CD4-positive, alpha-beta T cell treated with Interleukin-10 for 1 hour (primary cell): ENCODE data around the gene PARD3B.

ENCODE experiments used
- DNase-seq: peaks from one replicate; pipeline ENCODE4 v3.0.0-alpha.2; 2020

Gene PARD3B

DNA sequence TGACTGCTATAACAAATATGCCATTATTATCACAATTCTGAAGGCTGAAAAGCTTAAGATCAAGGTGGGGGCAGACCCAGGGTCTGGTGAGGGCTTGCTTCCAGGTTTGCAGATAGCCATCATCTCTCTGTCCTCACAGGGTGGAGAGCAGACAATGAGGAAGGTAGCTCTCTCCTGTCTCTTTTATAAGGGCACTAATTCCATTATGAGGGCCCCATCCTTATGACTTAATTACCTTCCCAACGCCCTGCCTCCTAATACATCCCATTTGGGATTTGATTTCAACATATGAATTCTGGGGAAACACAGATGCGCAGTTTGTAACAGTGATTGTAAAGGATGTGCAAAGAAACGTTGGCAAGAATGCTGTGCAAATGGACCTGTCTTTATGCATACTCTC is 44.8 kb downstream of the PARD3B start:
- no peak for DNase-seq

DNA sequence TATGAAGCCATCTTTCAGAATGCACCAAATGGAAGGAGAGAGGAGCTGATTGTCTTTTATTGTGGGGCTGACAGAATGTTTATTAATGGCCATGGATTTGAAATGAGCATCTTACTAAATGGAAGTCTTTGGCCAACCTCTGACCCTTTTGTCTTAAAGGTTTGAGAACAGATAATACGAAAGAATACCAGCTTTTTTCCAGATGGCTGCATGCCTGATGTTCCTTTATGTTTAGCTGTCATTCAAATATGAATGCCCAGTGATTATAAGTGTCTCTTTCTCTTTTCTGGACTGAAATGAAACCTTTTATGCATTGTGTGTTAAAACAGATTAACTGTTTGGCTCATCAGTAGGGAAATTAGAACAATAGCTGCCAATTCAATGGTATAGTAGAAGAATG is 46.0 kb downstream of the PARD3B start:
- no peak for DNase-seq

GRCh38 chr2:204604061-204604460 is 58.8 kb downstream of the PARD3B start:
- no peak for DNase-seq

DNA sequence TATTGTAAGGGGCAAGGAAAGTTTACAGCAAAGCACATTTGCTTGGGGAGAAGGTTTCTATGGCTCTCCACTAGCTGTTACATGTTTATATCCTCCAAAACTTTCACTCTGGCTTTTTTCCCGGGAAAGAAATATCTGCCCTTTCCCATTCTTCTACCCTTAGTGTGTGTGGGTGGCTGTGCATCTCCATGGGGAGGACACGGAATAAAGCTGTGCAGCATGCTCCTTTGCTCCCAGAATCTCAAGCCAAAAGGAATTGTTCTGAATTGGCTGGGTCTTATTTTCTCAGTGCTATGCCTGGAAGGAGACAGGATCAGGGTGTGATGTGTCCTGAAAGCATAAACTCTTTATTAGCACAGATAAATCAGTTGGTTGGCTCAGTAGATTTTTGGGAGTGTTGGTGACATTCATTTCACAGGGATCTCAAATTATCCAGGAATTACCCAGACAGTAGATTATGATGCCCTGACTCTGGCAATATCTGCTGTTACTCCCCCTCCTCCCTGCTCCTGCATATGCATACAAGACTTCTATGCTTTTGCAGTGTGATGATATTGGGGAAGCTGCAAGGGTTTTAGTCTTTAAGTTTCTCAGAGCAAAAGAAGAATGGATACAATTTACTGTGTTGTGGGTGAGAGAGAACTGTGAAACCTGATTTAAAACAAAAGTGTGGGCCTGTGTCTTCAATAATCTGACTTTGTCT is 63.1 kb downstream of the PARD3B start:
- DNase-seq: no peak

DNA sequence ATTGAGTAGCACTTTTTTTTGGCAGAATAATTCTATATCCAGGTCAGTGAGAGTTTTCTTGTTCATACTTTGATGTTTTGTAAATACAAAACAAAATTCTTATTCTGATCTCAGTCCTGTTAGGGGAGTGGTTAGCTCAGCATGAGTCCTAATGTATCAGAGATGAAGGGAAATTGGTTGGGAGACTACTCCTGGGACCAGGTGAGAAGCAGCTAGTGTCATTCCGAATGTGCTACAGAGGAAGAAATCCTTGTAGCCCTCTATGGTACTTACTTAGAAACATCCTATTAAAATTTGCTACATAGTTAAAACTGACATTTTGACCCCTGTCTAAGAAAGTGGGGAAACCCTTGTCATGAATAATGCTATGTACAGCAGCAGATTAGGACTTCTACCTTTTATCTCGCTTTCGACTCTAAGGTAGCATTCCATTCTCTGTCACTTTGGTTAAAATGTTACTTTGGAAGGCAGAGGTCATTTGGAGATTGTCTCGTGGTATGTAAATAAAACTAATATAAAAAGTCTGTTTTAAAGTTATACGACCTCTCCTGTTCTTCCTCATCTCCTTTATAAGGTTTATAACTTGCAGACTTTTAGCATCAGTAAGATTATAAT is 65.8 kb downstream of the PARD3B start:
- no peak for DNase-seq

GRCh38 chr2:204611764-204612163 is 66.5 kb downstream of the PARD3B start:
- no peak for DNase-seq

- no peak for DNase-seq
Observed at GRCh38 chr2:204613635-204614034, 68.4 kb downstream of the PARD3B start.

- no peak for DNase-seq
Observed at GRCh38 chr2:204615456-204615855, 70.2 kb downstream of the PARD3B start.

DNA sequence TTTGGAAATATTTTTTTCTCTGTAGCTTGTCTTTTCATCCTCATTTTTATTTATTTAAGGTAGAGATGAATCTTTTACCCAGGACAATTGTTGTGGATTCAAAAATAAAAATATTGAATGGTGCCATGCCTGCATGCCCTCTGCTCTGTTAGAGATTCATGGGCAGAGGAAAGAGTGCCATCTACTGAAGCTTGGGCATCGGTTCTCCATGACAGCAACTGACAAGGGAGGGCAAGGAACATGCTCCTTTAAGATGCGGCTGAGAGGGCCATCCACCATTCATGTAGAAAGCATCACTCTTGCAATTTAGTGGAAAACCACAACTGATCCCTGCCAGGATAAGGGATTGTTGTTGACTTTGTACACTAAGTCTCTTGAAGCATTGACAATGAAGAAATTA is 79.9 kb downstream of the PARD3B start:
- DNase-seq: no peak

DNA sequence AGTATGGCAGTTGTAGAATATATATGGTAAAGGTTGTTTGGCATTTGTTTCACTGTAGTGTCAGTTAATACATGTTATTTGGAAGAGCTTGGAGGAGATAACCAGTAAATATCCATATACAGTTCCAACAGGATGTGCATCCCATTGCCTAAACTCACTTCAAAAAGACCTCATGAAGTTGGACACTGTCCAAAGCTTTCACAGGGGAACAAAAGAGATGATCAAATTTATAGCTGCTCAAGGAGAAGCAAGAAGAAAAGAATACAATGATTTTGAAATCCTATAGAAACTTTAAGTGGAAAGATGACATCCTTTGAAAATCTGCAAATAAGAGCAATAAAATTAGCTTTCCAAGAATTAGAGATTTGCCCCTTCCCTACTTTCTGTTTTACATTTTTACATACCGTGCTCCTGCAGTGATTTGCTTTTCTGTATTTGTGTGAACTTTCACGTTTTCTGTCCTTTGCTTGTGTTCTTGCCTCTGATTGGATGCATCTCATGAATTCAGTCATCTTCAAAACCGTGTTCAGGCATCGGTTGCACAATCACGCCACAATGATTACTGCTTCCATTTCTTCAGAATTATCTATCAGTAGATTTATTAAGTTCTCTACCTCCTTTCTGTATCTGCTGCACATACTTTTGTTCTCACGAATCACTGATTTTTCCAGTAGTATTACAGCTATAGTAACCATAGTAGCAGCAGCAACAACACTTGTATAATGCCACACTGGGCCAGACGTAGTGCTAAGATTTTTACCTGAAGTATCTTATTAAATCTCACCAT is 83.8 kb downstream of the PARD3B start:
- DNase-seq: no peak

DNA sequence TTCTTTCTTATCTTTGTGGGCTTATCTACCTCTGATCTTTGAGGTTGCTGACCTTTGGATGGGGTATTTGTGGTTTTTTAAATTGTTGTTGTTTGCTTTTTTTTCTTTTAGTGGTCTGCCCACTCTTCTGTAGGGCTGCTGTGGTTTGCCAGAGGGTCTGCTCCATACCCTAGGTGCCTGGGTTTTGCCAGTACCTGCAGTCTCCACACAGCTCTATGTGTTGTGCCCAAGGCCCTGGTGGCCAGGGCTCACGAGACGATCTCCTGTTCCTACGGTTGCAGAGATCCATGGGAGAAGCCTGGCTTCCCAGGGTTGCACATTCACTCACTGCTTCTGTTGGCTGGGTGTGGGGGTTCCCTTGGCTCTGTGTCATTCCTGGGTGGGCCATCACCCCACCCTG is 87.1 kb downstream of the PARD3B start:
- no peak for DNase-seq

GRCh38 chr2:204634564-204634963 is 89.3 kb downstream of the PARD3B start:
- DNase-seq: no peak

DNA sequence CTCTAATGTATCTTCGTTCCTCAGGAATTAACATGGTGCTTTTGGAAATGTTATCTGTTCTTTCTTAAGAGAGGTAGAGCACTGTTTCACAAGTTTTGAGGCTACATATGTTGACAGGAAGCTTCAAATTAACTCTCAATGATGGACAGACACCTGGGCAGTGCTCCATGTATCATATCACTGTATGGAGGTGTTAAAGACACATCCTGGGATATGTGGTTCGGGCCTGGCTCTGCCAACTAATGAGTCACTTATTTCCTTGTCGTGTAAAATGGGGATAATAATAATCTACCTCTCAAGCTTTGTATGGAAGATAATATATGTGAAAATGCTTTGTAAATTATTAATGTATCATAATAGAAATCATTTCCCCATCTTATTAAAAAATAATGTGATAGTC is 90.2 kb downstream of the PARD3B start:
- no peak for DNase-seq

GRCh38 chr2:204638471-204639194 is 93.4 kb downstream of the PARD3B start:
- DNase-seq: no peak

GRCh38 chr2:204643326-204643725 is 98.1 kb downstream of the PARD3B start:
- no peak for DNase-seq

DNA sequence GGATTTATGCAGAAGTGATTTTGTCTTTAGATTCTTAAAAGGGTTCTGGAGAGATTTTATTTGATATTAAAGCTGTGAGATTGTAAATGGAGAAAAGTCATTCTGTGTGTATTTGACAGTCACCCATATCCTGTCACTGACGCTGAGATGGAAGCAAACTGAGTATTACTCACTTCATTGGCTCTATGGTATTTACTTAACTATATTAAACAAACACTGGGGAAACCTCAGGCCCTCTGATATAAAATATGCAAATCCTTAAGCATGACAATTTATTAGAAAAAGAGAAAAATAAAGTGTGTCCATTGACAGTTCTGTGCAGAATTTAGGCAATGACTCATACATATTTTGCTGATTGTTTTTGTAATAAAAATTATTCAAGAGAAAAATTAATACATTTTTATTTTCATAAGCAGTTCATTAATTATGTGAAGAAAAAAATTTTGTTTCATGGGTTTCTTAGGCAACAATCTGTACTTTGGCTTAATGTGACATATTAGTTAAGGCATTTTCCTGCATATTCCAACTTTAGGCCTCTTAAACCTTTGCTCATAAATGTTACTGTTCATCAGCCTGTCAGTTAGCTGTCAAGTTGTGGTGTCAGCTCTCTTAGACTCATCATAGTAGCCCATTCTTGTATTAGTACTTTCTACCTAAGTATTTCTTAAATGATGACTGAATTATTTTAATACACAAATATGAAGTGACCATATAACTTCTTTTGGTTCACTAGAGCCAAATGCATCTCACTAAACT is 99.9 kb downstream of the PARD3B start:
- no peak for DNase-seq

- DNase-seq: no peak
Observed at GRCh38 chr2:204647626-204648025, 102.4 kb downstream of the PARD3B start.

- no peak for DNase-seq
Observed at GRCh38 chr2:204650611-204651010, 105.3 kb downstream of the PARD3B start.

GRCh38 chr2:204652063-204652462 is 106.8 kb downstream of the PARD3B start:
- no peak for DNase-seq

DNA sequence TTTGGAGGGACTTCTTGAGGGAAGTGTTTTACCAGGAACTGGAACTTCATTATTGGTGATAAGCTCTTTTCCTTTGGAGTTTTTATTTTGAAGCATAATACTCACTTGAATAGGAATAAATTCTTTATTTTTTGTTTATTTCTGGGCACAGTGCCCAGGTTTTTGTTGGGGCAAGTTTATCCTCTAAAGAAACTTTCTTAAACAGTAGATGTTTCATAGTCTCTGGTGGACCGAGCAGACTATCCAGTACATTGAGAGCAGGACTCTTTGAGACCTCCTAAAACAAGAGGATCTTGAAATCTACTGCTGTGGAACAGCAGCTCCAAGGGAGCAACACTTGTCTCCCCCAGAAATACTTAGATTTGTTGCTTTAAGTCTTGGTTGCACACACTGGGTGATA is 109.4 kb downstream of the PARD3B start:
- DNase-seq: no peak

DNA sequence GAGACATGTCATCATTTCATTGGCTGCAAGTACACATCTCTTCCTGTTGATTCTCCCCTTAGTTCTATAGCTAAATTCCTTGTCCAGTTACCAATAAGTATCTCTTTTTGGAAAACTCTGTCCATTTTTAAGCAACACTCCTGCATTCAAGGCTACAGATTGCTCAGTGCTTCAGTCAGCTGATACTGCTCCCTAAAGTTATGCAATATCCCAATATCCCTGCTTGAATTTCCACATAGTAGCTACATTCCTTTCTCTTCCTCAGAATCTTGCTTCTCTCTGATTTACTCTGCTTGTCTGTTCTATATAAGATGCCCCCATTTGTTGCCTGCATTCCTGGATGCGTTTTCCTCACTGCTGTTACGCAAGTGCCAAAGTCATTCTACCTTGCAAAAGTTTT is 109.8 kb downstream of the PARD3B start:
- DNase-seq: no peak

DNA sequence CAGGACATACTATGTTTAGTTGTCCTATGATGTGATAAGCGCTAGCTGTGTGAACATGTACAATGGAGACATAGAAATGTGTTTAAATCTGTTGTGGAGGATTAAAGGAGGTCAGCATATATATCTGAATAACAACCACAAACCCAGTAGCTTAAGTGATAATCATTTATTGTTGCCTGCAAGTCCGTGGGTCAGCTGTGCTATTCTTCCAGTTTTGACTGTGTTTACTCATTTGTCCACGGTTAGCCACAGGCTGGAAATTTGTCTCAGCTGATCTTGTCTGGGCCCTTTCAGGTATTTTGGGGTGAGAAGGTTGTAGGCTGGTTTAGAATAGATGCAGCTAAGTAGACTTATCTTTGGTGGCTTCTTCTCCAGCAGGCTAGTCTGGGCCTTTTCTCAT is 110.4 kb downstream of the PARD3B start:
- no peak for DNase-seq

DNA sequence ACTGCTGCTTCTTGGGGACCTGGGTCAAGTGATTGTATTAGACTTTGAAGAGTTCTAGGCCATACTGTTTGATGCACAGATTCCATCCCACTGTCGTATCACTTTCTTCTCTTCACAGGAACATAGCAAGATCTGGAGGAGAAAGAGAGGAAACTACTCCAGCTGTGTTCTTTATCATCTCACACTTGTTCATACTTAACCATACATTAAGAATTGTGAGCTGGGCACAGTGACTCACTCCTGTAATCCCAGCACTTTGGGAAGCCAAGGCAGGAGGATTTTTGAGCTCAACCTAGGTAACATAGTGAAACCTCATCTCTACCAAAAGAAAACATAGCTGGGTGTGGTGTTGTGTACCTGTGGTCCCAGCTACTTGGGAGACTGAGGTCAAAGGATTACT is 111.7 kb downstream of the PARD3B start:
- DNase-seq: no peak
